Prostate gland (tissue), 2 donors: ENCODE results near the gene FRA10AC1.

Experiments
- CTCF ChIP-seq, 4 experiments: fragments of 200-600 bp in 2 of 4; fragments of 450-650 bp in 2 of 4; sonication (generic) in 2 of 4; IDR thresholded peaks; 1 replicate in 3 of 4; 2 replicates in 1 of 4; pipeline ENCODE4 v1.5.1; 2016 to 2019; ENCODE audit warnings: antibody characterized with exemption in 4 of 4, mild to moderate bottlenecking in 2 of 4, moderate library complexity in 2 of 4
- POLR2A ChIP-seq: fragments of 450-650 bp; IDR thresholded peaks from one replicate; pipeline ENCODE4 v1.6.1; 2016; ENCODE audit warnings: antibody characterized with exemption, mild to moderate bottlenecking
- POLR2AphosphoS5 ChIP-seq: sonication (generic); formaldehyde crosslinking; IDR thresholded peaks from one replicate; pipeline ENCODE4 v1.6.1; 2017; ENCODE audit warnings: antibody characterized with exemption

- TF ChIP-seq CTCF (IDR thresholded peaks at IDR 0.05) = no peak
- no peak for TF ChIP-seq POLR2AphosphoS5
- TF ChIP-seq POLR2A = no peak
These were observed 48.2 kb downstream of the FRA10AC1 start for GRCh38 chr10:93654201-93654600.
